Limb (tissue), 2 donors: ENCODE data around the gene USH1G.

Experiments used
- DNase-seq, 2 donors: peaks; one replicate each; pipeline ENCODE4 v3.0.0-alpha.2; 2016; ENCODE audit errors: extremely low spot score in 2 of 2

Gene USH1G

DNA sequence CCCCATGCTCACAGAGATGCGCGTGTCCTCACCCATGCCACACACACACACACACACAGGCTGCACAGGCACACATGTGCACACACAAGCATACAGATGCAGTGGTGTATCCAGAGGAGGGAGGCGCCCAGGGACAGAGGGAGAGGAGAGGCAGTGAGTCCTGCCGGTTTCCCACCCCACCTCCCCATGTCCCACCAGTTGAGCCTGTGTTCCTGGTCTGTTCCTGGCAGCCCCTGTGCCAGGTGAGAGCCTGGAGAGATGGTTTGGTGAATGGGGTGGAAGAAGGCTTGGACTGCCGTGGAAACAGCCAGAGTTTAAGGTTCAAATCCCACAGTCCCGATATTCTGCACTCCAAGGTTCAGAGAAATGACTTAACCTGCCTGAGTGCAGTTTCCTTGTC is 19.4 kb downstream of the USH1G start:
- no peak for DNase-seq

DNA sequence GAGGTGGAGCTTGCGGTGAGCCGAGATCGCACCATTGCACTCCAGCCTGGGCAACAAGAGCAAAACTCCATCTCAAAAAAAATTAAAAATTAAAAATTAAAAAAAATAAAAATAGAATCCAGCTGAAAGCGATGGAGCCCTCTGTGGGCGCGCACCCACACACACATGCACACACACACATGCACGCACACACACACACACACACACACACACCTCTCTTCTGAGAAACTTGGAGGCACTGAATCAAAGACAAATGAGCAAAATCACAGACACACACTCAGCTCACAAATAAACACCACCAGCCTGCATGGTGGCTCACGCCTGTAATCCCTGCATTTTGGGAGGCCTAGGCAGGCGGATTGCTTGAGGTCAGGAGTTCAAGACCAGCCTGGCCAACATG is 20.0 kb downstream of the USH1G start:
- no peak for DNase-seq

DNA sequence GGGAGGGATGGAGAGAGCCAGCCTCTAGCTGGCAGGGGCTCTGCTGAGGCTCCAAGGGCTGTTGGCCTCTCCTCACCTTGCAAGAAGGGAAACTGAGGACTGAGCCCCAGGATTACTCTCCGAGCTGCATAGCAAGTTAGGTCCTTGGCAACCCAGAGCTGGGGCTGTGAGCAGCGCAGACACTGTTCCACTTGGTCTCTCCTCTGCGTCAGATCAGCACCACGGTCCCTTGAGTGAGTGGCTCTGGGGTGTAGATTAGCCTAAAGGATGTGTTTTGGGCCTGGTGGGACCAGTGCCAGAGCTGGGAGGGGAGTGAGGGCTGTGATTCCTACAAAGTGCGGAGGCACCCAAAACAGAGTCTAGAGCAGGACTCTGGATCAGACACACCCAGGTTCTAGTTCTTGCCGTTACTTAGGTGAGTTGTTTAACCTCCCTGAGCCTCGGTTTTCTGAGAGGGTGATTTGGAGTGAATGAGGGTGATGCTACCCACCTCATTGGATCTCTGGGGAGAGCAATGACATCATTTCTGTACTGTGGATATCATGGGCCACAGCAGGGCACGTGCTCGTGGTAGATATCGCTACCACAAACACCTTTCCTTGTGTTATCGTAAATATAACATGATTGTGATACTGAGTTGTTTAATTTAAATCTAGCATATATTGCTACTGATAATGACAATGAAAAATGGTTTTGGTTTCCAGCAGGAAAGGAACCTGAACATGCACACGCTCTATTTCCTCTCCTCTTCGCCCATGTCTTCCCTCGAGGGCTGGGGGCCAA is 21.5 kb downstream of the USH1G start:
- DNase-seq = no peak

DNA sequence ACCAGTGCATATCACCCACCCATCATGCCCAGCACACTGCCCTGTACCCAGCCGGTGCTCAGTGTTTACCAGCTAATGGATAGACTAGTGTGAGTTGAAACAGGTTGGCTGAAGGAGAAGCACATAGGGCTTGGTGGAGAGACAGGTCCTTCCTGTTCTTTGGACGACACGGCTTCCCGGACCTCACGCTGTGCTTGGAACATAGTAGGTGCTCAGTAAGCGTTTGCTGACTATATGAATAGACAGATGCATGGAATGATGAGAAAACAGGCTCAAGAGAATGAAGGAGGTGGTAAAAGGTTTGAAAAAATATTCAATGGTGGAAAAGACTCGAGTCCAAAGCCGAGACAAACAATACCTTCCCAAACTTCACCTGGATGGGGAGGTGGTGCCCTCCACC is 22.8 kb downstream of the USH1G start:
- DNase-seq = no peak

DNA sequence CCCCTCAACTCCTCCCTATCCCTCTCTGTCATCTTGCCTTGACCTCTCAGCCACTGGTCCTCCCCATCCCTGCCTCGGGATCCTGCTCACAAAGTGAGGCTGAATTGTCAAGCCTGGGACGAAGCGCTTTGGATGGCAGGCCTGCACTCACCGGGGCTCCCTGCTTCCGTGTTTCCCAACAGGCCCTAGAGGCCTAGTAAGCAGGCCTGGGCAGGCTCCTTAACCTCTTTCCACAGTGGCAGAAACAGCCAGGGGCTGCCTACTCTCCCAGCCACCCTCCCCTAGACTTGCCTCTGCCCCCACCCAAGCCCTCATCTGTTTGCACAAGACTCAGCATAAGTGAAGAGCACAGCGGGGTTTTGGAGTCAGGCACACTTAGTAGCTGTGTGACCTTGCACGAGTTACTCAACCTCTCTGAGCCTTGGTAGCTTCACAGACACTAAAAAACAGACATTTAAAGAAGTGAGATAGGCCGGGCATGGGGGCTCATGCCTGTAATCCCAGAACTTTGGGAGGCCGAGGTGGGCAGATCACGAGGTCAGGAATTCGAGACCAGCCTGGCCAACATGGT is 24.6 kb downstream of the USH1G start:
- DNase-seq = no peak

DNA sequence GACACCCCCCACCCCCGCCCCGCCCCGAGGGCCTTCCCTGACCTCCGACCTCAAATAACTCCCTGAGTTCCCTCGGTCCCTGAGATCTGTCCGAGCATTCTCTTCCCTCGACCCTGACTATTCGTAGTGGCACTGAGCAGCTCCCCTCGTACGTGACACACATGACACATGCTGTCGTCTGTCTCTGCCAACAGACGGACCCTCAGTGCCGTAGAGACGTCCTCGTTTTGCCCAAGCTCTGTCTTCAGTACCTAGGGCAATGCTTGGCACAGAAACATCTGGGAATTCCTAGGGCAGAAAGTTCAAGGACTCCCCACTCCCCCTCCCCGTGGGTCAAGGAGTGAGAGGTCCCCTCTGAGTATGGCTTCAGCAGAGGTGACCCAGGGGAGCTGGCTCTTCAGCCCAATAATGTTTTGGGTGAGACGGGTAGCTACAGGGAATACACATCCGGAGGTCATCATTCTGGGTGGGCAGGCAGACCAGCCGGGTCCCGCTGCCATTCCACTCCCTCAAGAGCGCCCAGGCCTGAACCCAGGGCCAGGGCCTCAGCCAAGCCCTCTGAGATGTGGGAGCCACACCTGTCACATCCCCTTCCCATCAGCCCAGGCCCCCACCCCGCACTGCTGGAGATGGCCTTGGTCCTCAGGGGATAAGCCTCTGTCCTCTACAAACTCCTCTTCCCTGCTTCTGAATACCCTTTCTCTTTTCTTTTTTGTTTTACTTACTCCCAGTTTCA is 29.0 kb downstream of the USH1G start:
- DNase-seq = no peak

DNA sequence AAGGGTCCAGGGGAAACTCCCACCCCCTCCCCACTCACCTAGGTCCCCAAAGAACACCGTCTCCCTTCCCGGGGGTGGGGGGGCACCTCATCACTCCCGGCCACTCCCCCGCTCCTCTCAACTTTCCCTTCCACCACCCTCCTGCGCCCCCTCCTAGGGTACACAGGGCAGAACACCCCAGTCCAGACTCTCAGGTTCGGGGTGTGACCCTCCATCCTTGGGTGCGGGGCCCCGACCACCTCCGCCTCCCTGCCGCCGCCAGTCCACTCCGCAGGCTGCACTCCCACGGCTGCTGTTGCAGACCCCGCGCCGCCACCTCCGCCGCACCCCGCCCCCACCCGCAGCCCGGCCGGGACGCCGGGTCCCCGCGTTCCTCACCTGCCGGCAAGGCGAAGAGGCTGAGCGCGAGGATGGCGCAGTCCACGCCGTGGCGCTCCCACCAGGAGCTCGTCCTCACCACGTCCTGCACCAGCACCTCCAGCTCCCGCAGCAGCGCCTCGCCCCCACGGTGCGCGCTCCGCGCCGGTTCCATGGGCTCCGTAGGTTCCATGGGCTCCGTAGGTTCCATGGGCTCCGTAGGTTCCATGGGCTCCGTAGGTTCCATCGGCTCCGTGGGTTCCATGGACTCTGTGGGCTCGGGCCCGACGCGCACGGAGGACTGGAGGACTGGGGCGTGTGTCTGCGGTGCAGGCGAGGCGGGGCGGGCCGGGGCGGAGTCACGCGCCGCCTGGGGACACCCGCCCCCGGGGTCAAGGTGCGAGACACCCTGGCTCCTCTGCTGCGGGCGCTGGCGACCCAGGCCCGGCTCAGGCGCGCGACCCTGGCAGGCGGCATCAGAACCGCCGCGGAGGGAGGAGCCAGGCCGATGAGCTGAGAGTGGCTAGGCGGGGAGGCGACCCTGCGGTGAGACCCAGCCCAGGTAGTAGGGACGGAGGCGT is 29.8 kb downstream of the USH1G start, which contains the start of gene FADS6:
Gene FADS6 (minus strand): TSS at position 660 of the 938 bp plus-strand sequence. CDS start 38 bp downstream, at position 622.
- no peak for DNase-seq

DNA sequence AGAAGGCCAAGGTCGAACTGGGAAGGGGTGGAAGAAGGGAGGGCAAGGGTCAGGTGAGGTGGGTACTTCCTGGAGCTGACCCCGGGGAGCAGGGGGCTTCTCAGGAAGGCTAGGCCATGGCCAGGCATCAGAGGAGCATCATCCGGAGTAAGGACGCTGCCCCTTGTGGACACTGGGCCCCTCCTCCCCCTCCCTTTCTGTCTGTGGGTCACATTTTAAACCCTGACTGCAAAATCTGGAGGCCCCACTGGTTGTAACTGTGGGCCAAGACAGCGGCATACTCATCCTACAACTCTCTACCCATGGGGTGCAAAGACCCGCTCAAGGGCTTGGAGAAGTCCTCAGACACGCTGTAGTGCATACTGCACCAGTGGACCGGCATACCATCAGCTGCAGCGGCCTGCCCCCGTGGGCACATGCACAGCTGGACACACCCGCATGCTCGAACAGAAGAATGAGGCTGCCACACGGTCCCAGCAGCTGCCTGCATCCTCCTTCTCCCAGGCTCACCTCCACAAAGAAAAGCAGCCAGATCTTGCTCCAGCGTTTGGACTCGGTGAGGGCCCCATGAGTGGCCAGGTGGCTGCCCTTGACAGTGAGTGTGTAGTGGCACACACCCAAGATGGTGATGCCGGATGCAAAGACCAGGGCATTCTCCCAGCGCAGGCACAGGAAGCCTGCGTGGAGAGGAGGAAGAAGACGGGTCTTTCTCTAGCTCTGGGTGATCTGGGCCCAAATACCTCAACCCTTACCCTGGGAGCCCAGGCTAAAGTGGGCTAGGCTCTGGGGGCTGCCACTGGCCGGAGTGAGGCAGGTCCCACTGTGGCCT is 30.8 kb downstream of the USH1G start:
- no peak for DNase-seq

DNA sequence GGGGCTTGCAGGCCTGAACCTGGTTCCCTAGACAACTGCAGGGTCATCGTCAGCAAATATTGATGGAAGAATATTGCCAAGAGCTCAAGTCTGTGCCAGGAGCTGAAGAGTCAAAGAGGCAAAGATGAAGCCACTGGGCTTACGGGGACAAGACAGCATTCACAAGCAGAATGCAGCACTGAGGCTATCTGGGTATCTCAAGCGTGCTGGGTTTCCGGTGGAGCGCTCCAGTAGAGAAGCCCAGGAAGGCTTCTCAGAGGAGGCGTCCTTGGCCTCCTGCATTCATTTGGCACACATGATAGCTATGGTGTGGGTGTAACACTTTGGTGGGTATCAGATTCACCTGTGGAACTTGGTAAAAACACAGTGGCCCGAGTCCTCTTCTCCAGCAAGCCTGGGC is 32.5 kb downstream of the USH1G start:
- DNase-seq = no peak

DNA sequence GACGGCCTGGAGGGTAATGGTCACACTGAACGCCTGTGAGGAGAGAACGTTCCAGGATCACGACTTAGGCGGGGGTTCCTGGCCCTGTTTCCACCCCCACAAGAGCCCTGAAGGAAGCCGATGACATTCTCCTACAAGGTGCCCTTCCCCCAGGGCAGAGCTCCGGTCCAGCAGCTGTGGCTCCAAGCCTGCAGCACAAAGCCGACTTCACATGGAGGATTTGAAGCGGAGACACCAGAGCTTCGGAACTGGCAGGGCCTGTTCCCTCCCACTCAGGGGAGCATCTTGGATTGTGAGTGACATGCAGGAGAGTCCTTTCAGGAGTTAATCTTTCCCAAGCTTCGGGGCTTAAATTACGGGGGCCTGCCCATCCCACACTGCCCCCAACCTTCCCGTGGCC is 34.6 kb downstream of the USH1G start:
- DNase-seq = no peak

DNA sequence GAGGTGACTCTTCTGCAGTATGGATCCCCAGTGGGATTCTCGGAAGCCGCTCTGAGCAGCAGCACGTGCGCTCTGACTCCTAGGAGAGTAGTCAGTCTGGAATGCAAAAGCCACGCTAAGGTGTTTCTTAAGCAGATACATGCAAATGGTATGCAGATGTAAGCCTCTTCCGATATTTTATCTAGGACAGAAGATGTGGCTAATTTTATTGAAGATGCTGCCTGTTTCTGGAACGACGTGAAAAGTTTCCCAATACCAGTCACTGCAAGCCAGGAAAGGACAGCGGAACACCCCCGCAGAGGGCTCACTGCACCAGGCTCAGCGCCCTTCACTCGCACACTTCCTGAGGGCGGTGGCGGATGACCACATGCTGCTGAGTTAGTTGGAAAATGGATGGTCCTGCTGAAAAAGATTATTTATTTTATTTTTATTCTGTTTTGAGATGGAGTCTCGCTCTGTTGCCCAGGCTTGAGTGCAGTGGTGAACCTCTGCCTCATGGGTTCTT is 39.8 kb downstream of the USH1G start:
- DNase-seq = no peak

DNA sequence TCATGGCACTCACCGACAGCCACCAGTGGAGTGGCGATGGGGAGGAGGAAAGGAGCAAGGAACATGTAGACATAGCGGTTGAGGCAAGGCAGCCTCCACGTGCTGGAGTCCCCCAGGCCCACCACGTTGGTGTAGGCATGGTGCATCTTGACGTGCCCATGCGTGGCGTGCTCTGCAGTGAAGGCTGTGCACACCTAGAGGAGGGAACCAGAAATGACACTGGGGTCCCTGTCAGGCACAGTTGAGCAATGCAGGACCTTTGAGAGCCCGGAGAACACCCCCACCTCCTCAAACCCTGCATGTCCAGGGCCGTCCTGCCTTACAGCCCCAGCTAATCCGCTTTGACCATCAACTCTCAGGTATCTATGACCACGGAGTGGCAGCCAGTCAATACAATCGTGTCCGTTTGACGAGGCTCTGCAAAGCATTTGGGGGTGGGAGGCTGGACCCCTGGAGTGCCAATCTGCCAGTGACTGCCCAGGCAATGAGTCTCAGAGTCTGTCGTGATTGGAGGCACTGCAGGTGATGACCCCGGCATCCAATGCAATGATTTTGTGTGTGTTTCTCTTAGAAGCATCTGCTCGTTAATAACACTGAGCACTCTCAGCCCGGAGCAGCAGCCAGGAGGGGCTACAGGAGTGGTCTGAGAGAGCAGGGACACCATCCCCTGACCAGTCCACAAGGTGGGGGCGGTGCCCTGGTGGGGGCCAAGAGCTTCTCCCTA is 40.4 kb downstream of the USH1G start:
- no peak for DNase-seq

DNA sequence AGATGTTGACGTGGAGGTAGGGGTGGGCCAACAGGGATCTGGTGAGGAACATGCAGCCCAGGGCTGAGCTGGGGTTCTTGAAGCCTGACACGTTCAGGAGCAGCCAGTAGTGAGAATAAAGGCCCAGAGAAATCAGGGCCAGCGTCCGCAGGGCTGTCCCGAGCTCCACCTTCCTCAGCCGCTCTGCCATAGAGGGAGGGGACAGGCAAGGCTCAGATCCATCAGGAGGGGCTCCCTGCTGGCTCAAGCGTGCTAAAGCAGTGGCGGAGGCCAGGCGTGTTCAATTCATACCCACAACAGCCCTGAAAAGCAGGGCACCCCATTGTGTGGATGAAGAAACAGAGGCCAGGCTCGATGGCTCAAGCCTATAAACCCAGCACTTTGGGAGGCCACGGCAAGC is 42.0 kb downstream of the USH1G start:
- DNase-seq = no peak

DNA sequence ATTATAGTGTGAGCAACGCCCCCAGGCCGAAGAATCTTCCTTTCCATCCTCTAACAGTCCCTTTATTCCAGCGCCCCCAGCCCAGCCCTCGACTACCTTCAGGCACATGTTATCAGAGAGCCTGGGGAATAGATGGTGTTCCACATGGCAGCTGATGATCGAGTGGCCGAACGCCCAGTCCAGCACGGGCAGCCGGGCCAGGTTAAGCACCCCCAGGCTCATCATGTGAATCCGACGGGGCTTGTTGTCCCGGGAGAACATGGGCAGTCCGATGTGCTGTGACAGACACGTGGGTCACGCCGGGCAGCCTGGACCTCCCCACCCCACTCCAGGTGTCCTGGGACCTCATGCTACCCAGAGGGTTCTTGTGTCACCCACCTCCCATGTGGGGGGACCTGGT is 43.7 kb downstream of the USH1G start:
- no peak for DNase-seq

DNA sequence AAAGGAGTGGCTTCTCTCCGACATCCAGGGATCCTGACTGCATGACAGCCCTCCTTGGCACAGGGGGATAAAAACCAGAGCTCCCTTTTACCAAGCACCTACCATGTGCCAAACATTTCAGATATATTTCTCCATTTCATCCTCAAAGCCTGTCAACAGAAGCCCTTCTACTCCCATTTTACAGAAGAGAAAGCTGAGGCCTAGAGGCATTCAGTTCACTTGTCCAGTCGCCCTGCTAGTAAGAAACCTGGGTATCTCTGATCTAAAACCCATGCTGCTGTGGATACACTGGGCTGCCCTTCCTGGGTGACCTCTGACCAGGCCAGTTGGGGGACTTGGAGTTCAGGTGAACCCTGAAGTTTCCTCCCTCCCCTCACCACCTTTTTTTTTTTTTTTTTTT is 44.4 kb downstream of the USH1G start:
- DNase-seq = no peak

DNA sequence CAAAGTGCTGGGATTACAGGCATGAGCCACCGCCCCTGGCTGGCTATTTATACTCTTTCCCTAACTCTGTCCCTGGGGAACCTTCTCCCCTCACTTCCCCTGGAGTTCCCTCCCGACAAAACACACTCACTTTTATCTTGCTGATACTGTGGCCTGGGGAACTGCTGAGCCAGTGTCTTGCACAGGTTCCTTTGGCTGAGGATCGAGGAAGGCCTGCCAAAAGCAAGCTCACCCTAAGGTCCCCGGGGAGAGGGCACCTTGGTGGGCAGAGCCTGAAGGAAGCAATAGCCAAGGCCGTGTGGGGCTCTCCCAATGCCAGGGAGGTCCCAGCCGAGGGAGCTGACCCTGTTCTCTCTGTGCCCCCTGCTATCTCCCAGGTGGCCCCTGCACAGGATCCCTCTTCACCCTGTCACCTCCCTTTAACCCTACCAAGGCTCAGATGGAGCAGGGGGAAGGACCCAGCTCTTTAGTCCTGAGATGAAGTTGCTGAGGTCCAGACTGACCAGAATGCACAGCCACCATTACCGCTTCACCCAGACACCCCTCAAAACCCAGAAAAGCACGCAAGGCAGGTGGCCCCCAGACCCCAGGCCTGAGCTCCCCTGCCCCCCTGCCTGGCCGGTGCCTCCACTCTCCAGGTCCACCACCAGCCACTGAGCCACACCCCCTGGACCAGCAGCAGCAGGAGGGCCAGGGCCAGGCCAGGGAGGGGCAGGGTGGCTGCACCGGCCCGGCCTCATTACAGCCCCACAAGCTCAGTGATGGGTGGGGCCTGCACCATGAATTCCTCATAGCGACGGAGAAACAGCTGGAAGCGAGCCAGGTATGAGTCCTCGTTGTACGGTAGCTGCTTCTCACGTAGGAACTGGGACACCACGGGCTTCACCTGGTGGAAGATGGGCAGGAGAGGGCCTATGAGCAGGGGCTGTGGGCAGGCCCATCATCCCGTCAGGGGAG is 45.2 kb downstream of the USH1G start:
- peak in 1 of 2 donors; percentile 18 for DNase-seq

DNA sequence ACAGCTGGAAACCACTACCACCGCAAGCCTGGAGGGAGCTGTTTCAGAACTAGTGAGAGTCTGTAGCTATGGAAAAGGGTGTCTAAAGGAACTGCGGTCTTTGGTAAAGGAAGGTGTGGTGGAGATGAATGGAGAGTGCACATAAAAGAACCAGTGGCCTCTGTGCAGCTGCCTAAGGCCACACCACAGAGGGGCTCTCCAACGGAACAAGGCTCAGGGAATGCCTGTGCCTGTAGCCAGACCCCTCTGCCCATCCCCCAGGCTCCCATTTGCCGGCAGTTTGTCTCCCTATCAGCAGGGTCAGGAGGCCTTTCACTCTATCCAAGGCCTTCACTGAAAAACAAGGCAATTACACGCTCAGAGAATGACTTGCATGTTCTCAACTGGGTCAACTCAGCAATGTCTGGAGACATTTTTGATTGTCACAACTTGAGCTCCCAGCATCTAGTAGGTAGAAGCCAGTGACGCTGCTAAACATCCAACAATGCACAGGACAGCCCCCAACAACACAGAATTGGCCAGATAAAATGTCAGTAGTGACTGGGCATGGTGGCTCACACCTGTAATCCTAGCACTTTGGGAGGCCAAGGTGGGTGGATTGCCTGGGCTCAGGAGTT is 47.0 kb downstream of the USH1G start:
- DNase-seq = peak in 1 of 2 donors; percentile 20
